NK-92 treated with Interleukin-12 subunit alpha and Interleukin-12 subunit beta, amount 100 ng/mL, for 24 hours (cell line): ENCODE measurements around the gene STAMBPL1.
"Not testable (repeated sequence)": the region's sequence is repeated elsewhere in the genome, so short reads cannot be mapped to it uniquely, and the experiment has no call there.

Experiments used
- DNase-seq: peaks from one replicate; lab custom pipeline; 2025; lab: John Stamatoyannopoulos, UW

STAMBPL1 gene

GRCh38 chr10:88879534-88880281 is at the start of gene STAMBPL1:
TSS of gene STAMBPL1 (plus strand) at chr10:88880245. CDS start at chr10:88901709, 21,464 bp downstream.
- DNase-seq: peak; percentile 86

GRCh38 chr10:88830643-88831268 is 49.3 kb upstream of the STAMBPL1 start:
- DNase-seq: no peak

GRCh38 chr10:88831709-88832108 is 48.3 kb upstream of the STAMBPL1 start:
- DNase-seq: no peak

DNA sequence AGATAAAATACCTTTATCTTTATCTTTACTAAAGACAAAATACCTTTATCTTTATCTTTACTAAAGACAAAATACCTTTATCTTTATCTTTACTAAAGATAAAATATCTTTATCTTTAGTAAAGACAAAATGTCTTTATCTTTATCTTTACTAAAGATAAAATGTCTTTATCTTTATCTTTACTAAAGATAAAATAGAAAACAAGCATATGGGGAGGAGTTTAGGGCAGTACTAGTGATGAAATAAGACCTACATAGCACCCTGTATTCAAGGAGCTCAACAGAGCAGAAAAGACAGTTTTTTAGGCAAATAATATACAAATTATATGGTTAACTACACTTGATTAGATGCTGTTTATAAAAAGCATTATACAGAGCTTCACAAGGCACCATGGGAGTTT is 47.7 kb upstream of the STAMBPL1 start:
- DNase-seq: no peak

GRCh38 chr10:88833156-88833555 is 46.9 kb upstream of the STAMBPL1 start:
- DNase-seq: no peak

GRCh38 chr10:88833723-88834122 is 46.3 kb upstream of the STAMBPL1 start:
- DNase-seq: no peak

DNA sequence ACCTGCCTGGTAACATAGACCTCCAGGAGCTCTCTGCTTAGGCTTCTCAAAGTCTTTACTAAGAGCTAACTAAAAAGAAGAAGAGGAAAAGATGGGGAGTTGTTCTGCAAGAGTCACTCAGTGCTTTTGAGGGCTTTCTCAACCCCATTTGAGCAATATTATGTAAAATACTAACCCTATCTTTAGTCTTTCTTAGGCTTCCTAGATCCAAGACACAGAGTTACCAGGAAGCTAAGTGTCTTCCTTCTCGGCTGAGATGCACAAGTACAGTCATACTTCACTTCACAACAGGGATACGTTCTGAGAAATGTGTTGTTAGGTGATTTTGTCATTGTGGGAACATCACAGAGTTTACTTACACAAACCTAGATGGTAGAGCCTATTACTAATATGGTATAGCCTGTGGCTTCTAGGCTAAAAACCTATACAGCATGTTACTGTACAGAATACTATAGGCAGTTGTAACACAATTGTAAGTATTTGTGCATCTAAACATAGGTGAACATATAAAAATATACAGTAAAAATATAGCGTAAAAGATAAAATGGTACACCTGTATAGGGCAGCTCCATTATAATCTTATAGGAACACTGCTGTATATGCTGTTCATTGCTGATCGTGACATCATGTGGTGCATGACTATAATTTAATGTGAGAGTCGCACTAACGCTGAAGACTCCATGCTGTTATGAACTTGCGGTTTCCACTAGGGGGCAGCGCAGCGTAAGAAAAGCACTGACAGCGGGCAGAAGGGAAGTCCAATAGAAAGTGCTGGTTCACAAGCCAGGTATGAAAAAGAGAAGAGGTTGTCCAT is 44.7 kb upstream of the STAMBPL1 start:
- DNase-seq: peak; percentile 61

DNA sequence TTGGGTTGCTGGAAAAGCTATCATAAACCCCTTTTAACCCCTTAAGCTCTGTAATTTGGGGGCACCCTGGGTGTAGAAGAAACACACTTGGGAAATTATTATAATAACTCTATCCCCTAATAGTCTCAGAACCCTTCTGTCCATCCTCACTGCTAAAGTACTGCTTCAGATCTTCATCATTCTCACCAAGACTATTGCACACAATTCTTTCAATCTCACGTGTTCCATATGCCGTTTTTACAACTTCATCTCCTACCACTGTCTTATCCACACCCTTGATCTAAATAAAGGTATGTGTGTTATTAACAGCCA is 44.2 kb upstream of the STAMBPL1 start:
- DNase-seq: no peak

GRCh38 chr10:88837632-88838031 is 42.4 kb upstream of the STAMBPL1 start:
- not testable (repeated sequence) for DNase-seq

GRCh38 chr10:88838766-88839350 is 41.2 kb upstream of the STAMBPL1 start:
- DNase-seq: no peak

DNA sequence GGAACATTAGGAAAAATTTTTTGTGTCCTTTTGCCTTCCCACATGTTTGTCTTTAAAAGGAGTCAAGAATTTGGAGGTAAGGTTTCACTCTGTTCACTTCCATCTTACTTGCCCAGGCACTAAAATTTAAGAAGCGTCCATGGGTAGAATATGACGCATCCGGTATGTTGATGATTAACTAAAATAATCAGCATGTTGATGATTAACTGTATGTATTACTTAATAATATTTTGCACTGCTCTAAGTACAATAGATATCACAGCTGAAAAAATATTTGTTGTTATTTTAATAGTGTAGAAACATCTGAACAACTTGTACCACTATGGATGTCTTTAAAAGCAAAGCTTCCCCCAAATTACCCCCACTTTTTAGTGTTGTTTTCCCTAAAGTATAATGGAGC is 39.9 kb upstream of the STAMBPL1 start:
- no peak for DNase-seq

GRCh38 chr10:88840881-88841280 is 39.2 kb upstream of the STAMBPL1 start:
- no peak for DNase-seq

DNA sequence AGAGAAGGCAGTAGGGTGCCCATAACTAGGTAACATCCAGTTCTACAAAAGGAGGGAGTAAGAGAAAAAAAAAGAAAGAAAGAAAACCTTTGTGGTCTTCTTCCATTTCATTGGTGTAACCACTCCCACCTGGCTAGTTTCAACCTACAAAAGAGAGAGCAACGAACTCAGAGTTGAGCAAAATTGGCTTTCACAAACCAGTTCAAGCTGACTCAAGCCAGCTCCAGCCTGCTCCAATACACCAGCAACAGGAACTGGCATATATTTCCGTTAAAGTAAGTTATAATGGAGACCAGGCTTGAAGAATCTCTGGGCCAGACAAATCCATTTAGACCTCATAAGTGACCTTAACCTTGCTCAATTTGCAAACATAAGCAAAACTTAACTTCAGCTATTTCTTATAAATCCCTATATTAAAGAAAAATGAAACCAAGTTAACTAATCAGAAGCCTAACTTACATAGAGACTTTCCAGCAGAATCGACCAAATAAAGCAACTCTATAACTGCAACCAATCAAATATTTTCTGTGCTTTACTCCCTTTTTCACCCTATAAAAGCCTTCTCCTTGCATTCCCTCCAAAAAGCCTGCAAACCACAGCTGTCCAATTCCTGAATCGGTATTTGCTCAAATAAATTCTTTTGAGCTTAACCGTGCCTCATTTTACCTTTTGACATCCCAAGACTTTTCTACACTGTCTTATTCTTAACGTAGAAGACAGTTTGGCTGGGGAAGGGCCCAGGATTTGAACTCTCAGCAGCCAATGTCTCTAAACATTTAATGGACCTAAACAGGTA is 38.5 kb upstream of the STAMBPL1 start:
- no peak for DNase-seq

GRCh38 chr10:88843171-88843570 is 36.9 kb upstream of the STAMBPL1 start:
- no peak for DNase-seq

DNA sequence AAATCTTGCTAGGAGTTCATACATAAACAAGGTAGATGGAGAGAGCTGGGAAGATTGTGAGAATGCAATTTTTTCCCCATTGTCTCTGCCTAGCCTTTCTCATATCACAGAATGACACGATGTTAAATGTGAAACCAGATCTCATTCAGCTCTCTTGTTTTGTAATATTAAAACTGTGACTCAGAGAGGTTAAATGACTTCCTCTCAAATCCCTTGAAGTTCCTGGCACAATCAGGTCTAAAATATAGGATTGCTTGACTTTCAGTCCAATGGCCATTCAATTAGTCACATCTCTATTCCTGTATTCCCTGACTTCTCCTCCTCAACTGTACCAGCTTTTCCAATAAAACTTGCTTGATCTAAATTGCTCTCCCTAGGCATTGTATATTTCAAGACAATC is 31.5 kb upstream of the STAMBPL1 start:
- DNase-seq: no peak

DNA sequence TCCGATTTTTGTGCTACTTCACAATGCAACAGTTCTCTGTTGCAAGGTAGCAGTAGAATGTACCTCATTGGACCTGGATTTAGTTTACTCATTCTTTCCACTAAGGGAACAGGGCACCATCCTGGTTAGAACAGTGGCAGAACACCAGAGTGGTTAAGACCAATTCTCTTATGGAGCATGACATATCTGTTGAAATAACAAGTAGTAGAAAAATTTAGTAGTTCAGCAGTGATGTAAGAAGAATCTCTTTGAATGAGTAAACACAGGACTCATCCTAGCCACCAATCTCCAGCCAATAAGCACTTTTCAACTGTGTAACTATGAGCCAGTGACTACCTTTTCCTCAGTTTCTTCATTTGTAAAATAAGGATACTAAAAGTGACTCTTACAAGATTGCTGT is 30.8 kb upstream of the STAMBPL1 start:
- DNase-seq: no peak

GRCh38 chr10:88850712-88851111 is 29.3 kb upstream of the STAMBPL1 start:
- DNase-seq: no peak

GRCh38 chr10:88851706-88852105 is 28.3 kb upstream of the STAMBPL1 start, which contains the start of gene ANKRD22:
TSS of gene ANKRD22 (minus strand) at chr10:88851844. CDS start at chr10:88851607, 237 bp downstream.
- no peak for DNase-seq

- DNase-seq: no peak
Observed at GRCh38 chr10:88852327-88852726, 27.7 kb upstream of the STAMBPL1 start.

- no peak for DNase-seq
Observed at GRCh38 chr10:88853155-88853881, 26.7 kb upstream of the STAMBPL1 start.

- no peak for DNase-seq
Observed at GRCh38 chr10:88854684-88855083, 25.4 kb upstream of the STAMBPL1 start.
